OCI-LY7 (cell line): ENCODE data around the gene POU2AF3. TPM values are rescaled to one million over a fixed set of nuclear protein-coding genes. Genes with fewer than 3 reads are reported as not detected.

Source experiments
- BruUV-seq: library from RNA; stranded (reverse); fragments of 400-500 nt; replicated peaks from 2 replicates; lab custom pipeline; 2021; lab: Mats Ljungman, UMichigan
- CTCF ChIA-PET: fragments of 300-600 bp; sonication (Branson Sonifier 250); formaldehyde crosslinking; loops from one replicate; lab custom pipeline; 2022; ENCODE audit warnings: antibody characterized with exemption; ENCODE audit not compliant: unreplicated experiment; lab: Charles Lee
- POLR2A ChIA-PET: fragments of 300-600 bp; sonication (Branson Sonifier 250); formaldehyde crosslinking; loops from one replicate; lab custom pipeline; 2022; ENCODE audit warnings: antibody characterized with exemption; lab: Charles Lee
- DNase-seq: peaks from one replicate; pipeline ENCODE4 v3.0.0-alpha.2; 2015; ENCODE audit warnings: low spot score
- H2AFZ ChIP-seq: fragments of 200-600 bp; sonication (generic), shearing (Covaris generic); 2 replicates; pipeline ENCODE4 v1.6.1; 2014; ENCODE audit warnings: mild to moderate bottlenecking, antibody characterized with exemption, low read length, moderate library complexity
- H3K27ac ChIP-seq: fragments of 200-600 bp; sonication (generic); 2 replicates; pipeline ENCODE4 v1.5.1; 2014; ENCODE audit warnings: mixed run types, low read depth, mild to moderate bottlenecking, moderate library complexity, low read length, inconsistent platforms; ENCODE audit not compliant: poor library complexity, severe bottlenecking
- H3K36me3 ChIP-seq: fragments of 200-600 bp; sonication (generic); 2 replicates; pipeline ENCODE4 v1.6.1; 2014; ENCODE audit warnings: mild to moderate bottlenecking, antibody characterized with exemption, low read length, moderate library complexity, mixed read lengths; ENCODE audit not compliant: insufficient read depth
- H3K4me1 ChIP-seq: fragments of 200-600 bp; sonication (generic); 2 replicates; pipeline ENCODE4 v1.5.1; 2014; ENCODE audit warnings: mild to moderate bottlenecking, low read length; ENCODE audit not compliant: insufficient read depth, poor library complexity, severe bottlenecking
- H3K4me2 ChIP-seq: fragments of 200-600 bp; sonication (generic); 2 replicates; pipeline ENCODE4 v1.6.1; 2014; ENCODE audit warnings: mild to moderate bottlenecking, low read length
- H3K4me3 ChIP-seq: fragments of 200-600 bp; sonication (generic); 2 replicates; pipeline ENCODE4 v1.5.1; 2014; ENCODE audit warnings: mild to moderate bottlenecking, low read depth, low read length; ENCODE audit not compliant: poor library complexity, severe bottlenecking
- H3K79me2 ChIP-seq: fragments of 200-600 bp; sonication (generic); 2 replicates; pipeline ENCODE4 v1.6.1; 2016; ENCODE audit warnings: low read depth, mild to moderate bottlenecking, low read length, moderate library complexity, mixed read lengths; ENCODE audit not compliant: insufficient read depth
- H3K9me2 ChIP-seq: fragments of 200-600 bp; sonication (generic); 2 replicates; pipeline ENCODE4 v1.6.1; 2016; ENCODE audit warnings: mild to moderate bottlenecking, low read length, mixed read lengths; ENCODE audit not compliant: insufficient read depth
- H3K9me3 ChIP-seq: fragments of 200-600 bp; sonication (generic); 2 replicates; pipeline ENCODE4 v1.6.1; 2014; ENCODE audit warnings: mild to moderate bottlenecking, mixed run types, low read length, mixed read lengths
- H4K20me1 ChIP-seq: fragments of 200-600 bp; sonication (generic); 2 replicates; pipeline ENCODE4 v1.6.1; 2014; ENCODE audit warnings: mild to moderate bottlenecking, antibody characterized with exemption, low read length, moderate library complexity, mixed read lengths; ENCODE audit not compliant: insufficient read depth
- CTCF ChIP-seq: fragments of 200-600 bp; sonication (generic); conservative IDR thresholded peaks from 2 replicates; pipeline ENCODE4 v1.5.1; 2014; ENCODE audit warnings: mild to moderate bottlenecking, antibody characterized with exemption, low read length, moderate library complexity, mixed read lengths
- EZH2phosphoT487 ChIP-seq: fragments of 200-600 bp; sonication (generic); IDR thresholded peaks from 2 replicates; pipeline ENCODE4 v1.6.1; 2018; ENCODE audit warnings: low read depth, borderline replicate concordance, mild to moderate bottlenecking, mixed run types, antibody characterized with exemption, low read length, moderate library complexity, mixed read lengths
- intact Hi-C: fragments of 100-400 bp; cut with micrococcal nuclease; formaldehyde crosslinking; loops from one replicate; pipeline ENCODE4 v1.10.0; 2022; ENCODE audit not compliant: unreplicated experiment
- total RNA-seq, 2 experiments: library from RNA; depleted of rRNA in 1 of 2; stranded (reverse); fragments of >200 nt in 1 of 2; shearing (Covaris generic) in 1 of 2; gene quantifications; 2 replicates each; pipeline ENCODE4 v1.2.3, GENCODE V29; 2014 to 2022

The POU2AF3 gene
- total RNA-seq, 2 experiments from 2014 or later: not detected

GRCh38 chr11:111303461-111303860 is 5.1 kb downstream of the POU2AF3 start:
- Histone ChIP-seq H3K4me3 (no peak overlapping the region), H3K9me3 (no peaks in the 10 kb centered on the region), H4K20me1 (no peaks in the 10 kb centered on the region), H3K36me3 (no peaks in the 10 kb centered on the region), H3K79me2 (no peaks in the 10 kb centered on the region), H3K4me1 (peaks cover 21% of the 10 kb centered on the region), H2AFZ (peak overlapping the region; percentile 67; the same call in 1 of the 2 replicates), H3K4me2 (peak overlapping the region; percentile 31; the same call in 1 of the 2 replicates), H3K9me2 (no peaks in the 10 kb centered on the region), H3K27ac (no peak overlapping the region)
- DNase-seq: peak; percentile 18
- ChIA-PET CTCF (interaction anchor here (1.1 kb wide), 1 partner anchor 120 kb away, joined by 6 read pairs; no protein-coding TSS in a partner anchor), POLR2A (interaction anchor here (0.7 to 1.2 kb wide), 5 partner anchors 75 to 1017 kb away, joined by 3 to 5 read pairs (median 3); no protein-coding TSS in a partner anchor)
- intact Hi-C loops: no loop called here
- BruUV-seq: no TSS peak
- no peak for TF ChIP-seq EZH2phosphoT487
- no peak for TF ChIP-seq CTCF

DNA sequence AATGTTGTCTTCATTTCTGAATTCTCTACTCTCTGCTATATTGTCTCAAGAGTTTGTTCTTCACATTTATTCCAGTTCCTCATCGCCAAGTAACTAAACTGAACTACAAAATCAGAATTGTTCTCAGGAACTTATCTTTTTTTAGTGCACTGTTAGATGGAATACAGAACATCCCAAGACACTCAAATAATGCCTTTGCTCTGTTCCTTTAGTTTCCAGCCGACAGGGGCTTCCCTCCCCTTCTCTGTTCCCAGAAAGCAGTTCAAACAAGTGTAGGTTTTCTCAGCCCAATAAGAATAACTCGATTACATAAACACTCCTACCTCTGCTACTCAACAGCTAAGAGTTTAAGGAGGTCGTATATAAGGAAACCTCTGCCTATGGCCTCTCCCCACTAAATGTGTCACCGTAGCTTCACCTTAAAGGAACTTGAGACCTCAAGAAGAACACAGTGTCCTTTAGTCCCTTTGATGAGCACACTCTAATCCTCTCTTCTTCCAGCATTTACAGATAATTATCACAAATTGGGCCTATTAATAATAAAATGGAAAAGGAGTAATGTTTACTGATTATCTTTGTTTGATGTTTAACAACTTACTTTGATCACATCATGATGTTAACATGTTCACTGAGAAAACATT is 6.9 kb downstream of the POU2AF3 start:
- no peaks in the 10 kb centered on the region for H4K20me1 ChIP-seq
- no peak overlapping the region for H3K27ac ChIP-seq
- no peaks in the 10 kb centered on the region for H3K9me3 ChIP-seq
- ChIA-PET CTCF (no interaction called here), POLR2A (interaction anchor here (0.6 to 0.7 kb wide), 2 partner anchors 342 to 491 kb away, joined by 3 read pairs; no protein-coding TSS in a partner anchor)
- TF ChIP-seq CTCF (no peak), EZH2phosphoT487 (no peak)
- H3K4me1 ChIP-seq: peaks cover 21% of the 10 kb centered on the region
- H2AFZ ChIP-seq: peak overlapping the region; percentile 40
- intact Hi-C loops: no loop called here
- H3K4me2 ChIP-seq: no peak overlapping the region
- no peaks in the 10 kb centered on the region for H3K9me2 ChIP-seq
- DNase-seq: no peak
- no TSS peak for BruUV-seq
- no peak overlapping the region for H3K4me3 ChIP-seq
- no peaks in the 10 kb centered on the region for H3K79me2 ChIP-seq
- no peaks in the 10 kb centered on the region for H3K36me3 ChIP-seq

- Histone ChIP-seq H3K9me2 (no peaks in the 10 kb centered on the region), H3K27ac (no peak overlapping the region), H3K36me3 (no peaks in the 10 kb centered on the region), H3K4me1 (peaks cover 21% of the 10 kb centered on the region), H3K4me3 (no peak overlapping the region), H3K79me2 (no peaks in the 10 kb centered on the region), H3K4me2 (no peak overlapping the region), H2AFZ (no peak overlapping the region), H4K20me1 (no peaks in the 10 kb centered on the region), H3K9me3 (no peaks in the 10 kb centered on the region)
- POLR2A ChIA-PET: no interaction called here
- CTCF ChIA-PET: no interaction called here
- intact Hi-C loops: no loop called here
- no peak for DNase-seq
- no peak for TF ChIP-seq CTCF
- no peak for TF ChIP-seq EZH2phosphoT487
- BruUV-seq: no TSS peak
Observed at GRCh38 chr11:111305876-111306275, 7.5 kb downstream of the POU2AF3 start.
